ENCODE results near the gene PCDHGA4.
A peak's percentile ranks its signal among the peaks of the same experiment; 100 is the strongest.
"Not testable (repeated sequence)": the region's sequence is repeated elsewhere in the genome, so short reads cannot be mapped to it uniquely, and the experiment has no call there.

Gene PCDHGA4

GRCh38 chr5:141345327-141345726 is 9.5 kb upstream of the PCDHGA4 start:
- intact Hi-C loops (cut with DNase I): no loop called here
- DNase-seq: no peak

- not testable (repeated sequence) for DNase-seq
- intact Hi-C loops (cut with DNase I): loop anchor here (2.0 kb wide), 1 partner anchor 79 kb away; no protein-coding TSS in a partner anchor
Measured at GRCh38 chr5:141346017-141346416, 8.8 kb upstream of the PCDHGA4 start.

- DNase-seq: peak in 3 of 10 donors; percentile 33 to 35 (median 33)
Measured at GRCh38 chr5:141349917-141350619, 4.8 kb upstream of the PCDHGA4 start, which contains the start of gene PCDHGB1. PCDHGB1 (plus strand) TSS chr5:141350099; CDS start chr5:141350261, 162 bp downstream.

GRCh38 chr5:141351591-141351990 is 3.2 kb upstream of the PCDHGA4 start:
- no peak for DNase-seq
- intact Hi-C loops (cut with DNase I): no loop called here

More at GRCh38 chr5:141349917-141350619, 4.8 kb upstream of the PCDHGA4 start, which contains the start of gene PCDHGB1:
- intact Hi-C loops (cut with DNase I): no loop called here

- peak in 1 of 10 donors; percentile 52 for DNase-seq
- intact Hi-C loops (cut with DNase I): no loop called here
Measured at GRCh38 chr5:141355641-141356040, 820 bp downstream of the PCDHGA4 start.

- intact Hi-C loops (cut with DNase I): no loop called here
- DNase-seq: peak in 1 of 10 donors; percentile 41
Measured at GRCh38 chr5:141356133-141356532, 1.3 kb downstream of the PCDHGA4 start.

GRCh38 chr5:141356950-141357349 is 2.1 kb downstream of the PCDHGA4 start:
- DNase-seq: peak in 1 of 10 donors; percentile 77
- intact Hi-C loops (cut with DNase I): no loop called here

- no peak for DNase-seq
- intact Hi-C loops (cut with DNase I): no loop called here
Measured at GRCh38 chr5:141359790-141360426, 5.1 kb downstream of the PCDHGA4 start, which contains the start of gene PCDHGB2. PCDHGB2 (plus strand) TSS chr5:141359994; CDS start chr5:141360136, 142 bp downstream.

GRCh38 chr5:141360685-141361084 is 5.9 kb downstream of the PCDHGA4 start:
- intact Hi-C loops (cut with DNase I): no loop called here
- DNase-seq: no peak

- intact Hi-C loops (cut with DNase I): no loop called here
- no peak for DNase-seq
Measured at GRCh38 chr5:141362719-141363118, 7.9 kb downstream of the PCDHGA4 start.

GRCh38 chr5:141363952-141364660 is 9.3 kb downstream of the PCDHGA4 start, which contains the start of gene PCDHGA5:
PCDHGA5 (plus strand) TSS chr5:141364162; CDS start chr5:141364331, 169 bp downstream.
- intact Hi-C loops (cut with DNase I): no loop called here
- peak in 1 of 10 donors; percentile 55 for DNase-seq

- peak in 1 of 10 donors; percentile 77 for DNase-seq
Measured at GRCh38 chr5:141366016-141366896, 11.4 kb downstream of the PCDHGA4 start.

GRCh38 chr5:141369994-141370848 is 15.4 kb downstream of the PCDHGA4 start, which contains the start of gene PCDHGB3:
PCDHGB3 (plus strand) TSS chr5:141370242; CDS start chr5:141370395, 153 bp downstream.
- DNase-seq: no peak
- intact Hi-C loops (cut with DNase I): no loop called here

More at GRCh38 chr5:141366016-141366896, 11.4 kb downstream of the PCDHGA4 start:
- intact Hi-C loops (cut with DNase I): no loop called here

GRCh38 chr5:141371572-141372475 is 17.0 kb downstream of the PCDHGA4 start:
- no peak for DNase-seq
- intact Hi-C loops (cut with DNase I): no loop called here

- no peak for DNase-seq
- intact Hi-C loops (cut with DNase I): no loop called here
Measured at GRCh38 chr5:141373673-141374317, 19.0 kb downstream of the PCDHGA4 start, which contains the start of gene PCDHGA6. PCDHGA6 (plus strand) TSS chr5:141373891; CDS start chr5:141374084, 193 bp downstream.

- no peak for DNase-seq
- intact Hi-C loops (cut with DNase I): no loop called here
Measured at GRCh38 chr5:141374627-141375026, 19.8 kb downstream of the PCDHGA4 start.

Data from posterior cingulate gyrus (tissue), 11 donors.